Upper lobe of left lung (tissue), 4 donors: ENCODE data around the gene ANO1.

Source experiments
- POLR2A ChIP-seq, 4 donors: fragments of 450-650 bp; IDR thresholded peaks; one replicate each; pipeline ENCODE4 v1.5.1; 2016 to 2017; ENCODE audit warnings: antibody characterized with exemption in 4 of 4, mild to moderate bottlenecking in 2 of 4
- POLR2AphosphoS5 ChIP-seq, 2 donors: sonication (generic); formaldehyde crosslinking; IDR thresholded peaks; one replicate each; pipeline ENCODE4 v1.5.1; 2017; ENCODE audit warnings: antibody characterized with exemption in 2 of 2
- TF ChIP-seq, protein P1 (sequence below), 6 experiments: fragments of 450-650 bp in 4 of 6; fragments of 200-600 bp in 2 of 6; sonication (generic) in 2 of 6; IDR thresholded peaks; one replicate each; pipeline ENCODE4 v1.5.1; 2016 to 2019; ENCODE audit warnings: antibody characterized with exemption in 6 of 6

GRCh38 chr11:70046089-70046488, 32.0 kb upstream of the ANO1 start:
- TF ChIP-seq POLR2AphosphoS5 (IDR thresholded peaks at IDR 0.05) (no peak), POLR2A (IDR thresholded peaks at IDR 0.05) (no peak)
- TF ChIP-seq, protein P1, sequence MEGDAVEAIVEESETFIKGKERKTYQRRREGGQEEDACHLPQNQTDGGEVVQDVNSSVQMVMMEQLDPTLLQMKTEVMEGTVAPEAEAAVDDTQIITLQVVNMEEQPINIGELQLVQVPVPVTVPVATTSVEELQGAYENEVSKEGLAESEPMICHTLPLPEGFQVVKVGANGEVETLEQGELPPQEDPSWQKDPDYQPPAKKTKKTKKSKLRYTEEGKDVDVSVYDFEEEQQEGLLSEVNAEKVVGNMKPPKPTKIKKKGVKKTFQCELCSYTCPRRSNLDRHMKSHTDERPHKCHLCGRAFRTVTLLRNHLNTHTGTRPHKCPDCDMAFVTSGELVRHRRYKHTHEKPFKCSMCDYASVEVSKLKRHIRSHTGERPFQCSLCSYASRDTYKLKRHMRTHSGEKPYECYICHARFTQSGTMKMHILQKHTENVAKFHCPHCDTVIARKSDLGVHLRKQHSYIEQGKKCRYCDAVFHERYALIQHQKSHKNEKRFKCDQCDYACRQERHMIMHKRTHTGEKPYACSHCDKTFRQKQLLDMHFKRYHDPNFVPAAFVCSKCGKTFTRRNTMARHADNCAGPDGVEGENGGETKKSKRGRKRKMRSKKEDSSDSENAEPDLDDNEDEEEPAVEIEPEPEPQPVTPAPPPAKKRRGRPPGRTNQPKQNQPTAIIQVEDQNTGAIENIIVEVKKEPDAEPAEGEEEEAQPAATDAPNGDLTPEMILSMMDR (IDR thresholded peaks at IDR 0.05) = no peak
